ENCODE data around the gene KRTAP22-1.

The KRTAP22-1 gene

GRCh38 chr21:30625449-30626165 is 24.7 kb downstream of the KRTAP22-1 start:
- DNase-seq (ENCODE audit: low read depth) = no peak

GRCh38 chr21:30628109-30628508 is 27.2 kb downstream of the KRTAP22-1 start:
- no peak for DNase-seq (ENCODE audit: low read depth)

- DNase-seq (ENCODE audit: low read depth) = no peak
Observed at GRCh38 chr21:30629200-30629599, 28.3 kb downstream of the KRTAP22-1 start.

- no peak for DNase-seq (ENCODE audit: low read depth)
Observed at GRCh38 chr21:30634906-30635305, 34.0 kb downstream of the KRTAP22-1 start, which contains the start of gene KRTAP20-2. TSS of gene KRTAP20-2 (plus strand) at chr21:30635206. CDS start at chr21:30635264, 58 bp downstream.

- no peak for DNase-seq (ENCODE audit: low read depth)
Observed at GRCh38 chr21:30638686-30639085, 37.8 kb downstream of the KRTAP22-1 start.

GRCh38 chr21:30642564-30642963 is 41.7 kb downstream of the KRTAP22-1 start, which contains the start of gene KRTAP20-3:
TSS of gene KRTAP20-3 (plus strand) at chr21:30642864.
- DNase-seq (ENCODE audit: low read depth) = no peak

GRCh38 chr21:30646904-30647414 is 46.1 kb downstream of the KRTAP22-1 start:
- no peak for DNase-seq (ENCODE audit: low read depth)

All from activated T-cell treated with anti-CD3 and anti-CD28 coated beads for 24 hours (primary cell).